ENCODE measurements around the gene HACD1. TPM values are rescaled to one million over a fixed set of nuclear protein-coding genes. Genes with fewer than 3 reads are reported as not detected.

Gene HACD1
- total and polyA plus RNA-seq, 2 of the 4 experiments (the other 2 are of a cell fraction), result 10.0 to 24.9 TPM

GRCh38 chr10:17643755-17644484, 26.7 kb upstream of the HACD1 start, which contains the start of gene STAM:
TSS of gene STAM (plus strand) at chr10:17644151. CDS start at chr10:17644340, 189 bp downstream.
- ChIA-PET POLR2A (ENCODE audit: unreplicated experiment) (interaction anchor here (0.7 to 1.1 kb wide), 2 partner anchors 10 to 31 kb away, joined by 3 to 8 read pairs; no protein-coding TSS in a partner anchor), CTCF (interaction anchor here (0.6 to 1.2 kb wide), 2 partner anchors 22 to 26 kb away, joined by 3 to 5 read pairs; partner anchors contain the start of gene HACD1)
- intact Hi-C loops (cut with micrococcal nuclease) (loop anchor here (2.0 kb wide), 1 partner anchor 27 kb away; the partner anchor contains the start of gene HACD1), in situ Hi-C loops (cut with MboI; ENCODE audit: low sequenced_read_pairs) (no loop called here), dilution Hi-C loops (cut with HindIII; ENCODE audit: low sequenced_read_pairs, unreplicated experiment) (no loop called here)
- no peaks in the 10 kb centered on the region; the same call in 1 of the 2 replicates for H3K36me3 ChIP-seq (ENCODE audit: control insufficient read depth, insufficient read depth, low read length)
- peaks cover 23% of the 10 kb centered on the region for H4K20me1 ChIP-seq (ENCODE audit: insufficient read depth, low read length)
- peak within 1 kb of the TSS; percentile 100 for H4K91ac ChIP-seq (ENCODE audit: insufficient read depth, low read depth, low read length)
- H3K79me1 ChIP-seq (ENCODE audit: low read depth in 1 of 2, low read length in 2 of 2), result peaks cover 14 to 53% of the 10 kb centered on the region in 2 experiments; a peak in 3 of 4 replicates
- peak within 1 kb of the TSS; percentile 99 for H3K4ac ChIP-seq (ENCODE audit: low read depth, low read length)
- H4K5ac ChIP-seq (ENCODE audit: low read depth, low read length), result peak within 1 kb of the TSS; percentile 87
- peak within 1 kb of the TSS; percentile 100 for H2BK20ac ChIP-seq (ENCODE audit: low read depth, low read length)
- peak; percentile 91 for DNase-seq
- peak within 1 kb of the TSS; percentile 83 for H2AK5ac ChIP-seq (ENCODE audit: low read depth, low read length)
- peak within 1 kb of the TSS; percentile 83 for H3K4me3 ChIP-seq (ENCODE audit: insufficient read depth, low read depth, low read length)
- H2AK9ac ChIP-seq (replicated peaks; ENCODE audit: low read depth, low read length, poor library complexity), result peak within 1 kb of the TSS; percentile 98
- peak; percentile 94 for ATAC-seq (ENCODE audit: low read depth)
- H3K56ac ChIP-seq (ENCODE audit: extremely low read depth, insufficient read depth, low read length), result peak within 1 kb of the TSS; percentile 99
- peak within 1 kb of the TSS; percentile 42 to 99 for H4K8ac ChIP-seq (ENCODE audit: low read depth in 2 of 2, low read length in 2 of 2)
- H3K14ac ChIP-seq (replicated peaks; ENCODE audit: low read depth, low read length), result peak within 1 kb of the TSS; percentile 100
- peaks cover 5% of the 10 kb centered on the region; the same call in 1 of the 2 replicates for H3K9me1 ChIP-seq (ENCODE audit: insufficient read depth, low read length)
- peak within 1 kb of the TSS; percentile 95 for H3K27ac ChIP-seq (ENCODE audit: insufficient read depth, low read length)
- H3K4me1 ChIP-seq (ENCODE audit: control insufficient read depth, insufficient read depth, low read length), result peaks cover 2% of the 10 kb centered on the region
- peak within 1 kb of the TSS; percentile 96 for H3K4me2 ChIP-seq (ENCODE audit: low read depth, low read length)
- peak within 1 kb of the TSS; percentile 100 for H2BK120ac ChIP-seq (ENCODE audit: low read depth, low read length)
- no peaks in the 10 kb centered on the region for H3K27me3 ChIP-seq (ENCODE audit: control insufficient read depth, insufficient read depth, low read length)
- peak within 1 kb of the TSS; percentile 99 for H2BK5ac ChIP-seq (ENCODE audit: low read depth, low read length, poor library complexity, severe bottlenecking)
- H3K23ac ChIP-seq (ENCODE audit: low read depth, low read length), result peak within 1 kb of the TSS; percentile 99
- BruUV-seq (replicated peaks), result no TSS peak
- H2BK15ac ChIP-seq (ENCODE audit: low read depth, low read length), result peak within 1 kb of the TSS; percentile 99; the same call in 2 of the 3 replicates
- 0% methylated on average over 5 of the region's 37 CpGs; no CpG with 5 or more reads in 1 of the 2 experiments for WGBS, 2 experiments (ENCODE audit: extremely low coverage in 2 of 2, insufficient read length in 1 of 2)
- H3K9ac ChIP-seq (ENCODE audit: low read depth, low read length), result peak within 1 kb of the TSS; percentile 96
- H3K18ac ChIP-seq (ENCODE audit: low read depth, low read length), result peak within 1 kb of the TSS; percentile 92
- H2AFZ ChIP-seq (replicated peaks; ENCODE audit: low read length, poor library complexity), result peak within 1 kb of the TSS; percentile 95
- H3K9me3 ChIP-seq (ENCODE audit: control insufficient read depth, insufficient read depth, low read length), result no peaks in the 10 kb centered on the region
- TF ChIP-seq BHLHE40 (IDR thresholded peaks at IDR 0.05; ENCODE audit: low read depth, low read length), result 0 out of 2 replicates have a peak, but pooled peaks have one; percentile 7
- TF ChIP-seq FOS (IDR thresholded peaks at IDR 0.05; ENCODE audit: low read depth, low read length), result no peak
- no peak for TF ChIP-seq CEBPB (IDR thresholded peaks at IDR 0.05; ENCODE audit: low read depth, low read length)
- no peak for TF ChIP-seq CHD1 (IDR thresholded peaks at IDR 0.05; ENCODE audit: low read depth, low read length)
- TF ChIP-seq SMC3 (IDR thresholded peaks at IDR 0.05; ENCODE audit: low read depth, low read length), result peak; percentile 5; the same call in 1 of the 2 replicates
- TF ChIP-seq POLR2A (IDR thresholded peaks at IDR 0.05; ENCODE audit: low read depth, low read length), result peak; percentile 88
- TF ChIP-seq RCOR1 (IDR thresholded peaks at IDR 0.05; ENCODE audit: insufficient replicate concordance, low read length), result no peak
- TF ChIP-seq USF2 (IDR thresholded peaks at IDR 0.05; ENCODE audit: low read depth, low read length), result no peak
- no peak for TF ChIP-seq MAFK (IDR thresholded peaks at IDR 0.05; ENCODE audit: low read depth, low read length)
- TF ChIP-seq CTCF (conservative IDR thresholded peaks at IDR 0.05; ENCODE audit: low read depth, low read length), result no peak
- TF ChIP-seq MXI1 (IDR thresholded peaks at IDR 0.05; ENCODE audit: borderline replicate concordance, low read depth, low read length), result no peak
- no peak for TF ChIP-seq RAD21 (IDR thresholded peaks at IDR 0.05; ENCODE audit: low read length)
- peak; percentile 57; the same call in 1 of the 2 replicates for TF ChIP-seq MAZ (IDR thresholded peaks at IDR 0.05; ENCODE audit: borderline replicate concordance, low read depth, low read length)

Measured in IMR-90 (cell line).